HT-29 (cell line): ENCODE data around the gene TTC23L. TPM values are rescaled to one million over a fixed set of nuclear protein-coding genes. Genes with fewer than 3 reads are reported as not detected.

ENCODE experiments used
- DNase-seq: peaks from one replicate; pipeline ENCODE4 v3.0.0-alpha.2; 2015; ENCODE audit warnings: low spot score
- total RNA-seq: library from RNA; depleted of rRNA; stranded (reverse); fragments of >200 nt; shearing (Covaris generic); gene quantifications from 2 replicates; pipeline ENCODE4 v1.2.3, GENCODE V29; 2014

The TTC23L gene
- total RNA-seq, 1 experiment from 2014 or later = not detected

DNA sequence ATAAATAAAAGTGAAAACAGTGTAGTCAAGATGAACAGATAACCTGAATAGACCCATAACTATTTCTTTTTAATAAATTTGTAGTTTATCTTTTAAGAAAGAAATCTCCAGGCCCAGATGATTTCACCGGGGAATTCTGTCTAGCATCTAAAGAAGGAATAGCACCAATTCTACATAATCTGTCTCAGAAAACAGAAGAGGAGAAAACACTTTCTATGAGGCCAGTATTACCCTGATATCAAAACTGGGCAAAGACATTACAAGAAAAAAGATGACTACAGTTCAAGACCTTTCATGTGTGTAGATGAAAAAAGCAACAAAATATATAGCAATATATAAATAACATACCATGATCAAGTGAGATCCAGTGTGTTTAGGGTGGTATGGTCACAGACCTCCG, 31.4 kb downstream of the TTC23L start:
- no peak for DNase-seq

DNA sequence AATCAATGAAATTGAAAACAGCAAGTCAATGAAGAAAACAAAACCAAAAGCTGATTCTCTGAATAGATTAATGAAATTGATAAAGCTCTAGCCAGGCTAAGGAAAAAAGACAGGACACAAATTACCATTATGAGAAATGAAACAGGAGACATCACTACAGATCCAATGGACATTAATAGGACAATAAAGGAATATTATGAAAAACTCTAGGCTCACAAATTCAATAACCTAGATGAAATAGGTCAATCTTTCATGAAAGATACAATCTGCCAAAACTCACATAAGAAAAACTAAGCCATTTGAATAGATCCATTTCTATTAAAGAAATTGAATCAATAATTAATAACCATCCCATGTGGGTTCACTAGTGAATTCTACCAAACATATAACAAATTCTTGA, 37.3 kb downstream of the TTC23L start:
- no peak for DNase-seq

DNA sequence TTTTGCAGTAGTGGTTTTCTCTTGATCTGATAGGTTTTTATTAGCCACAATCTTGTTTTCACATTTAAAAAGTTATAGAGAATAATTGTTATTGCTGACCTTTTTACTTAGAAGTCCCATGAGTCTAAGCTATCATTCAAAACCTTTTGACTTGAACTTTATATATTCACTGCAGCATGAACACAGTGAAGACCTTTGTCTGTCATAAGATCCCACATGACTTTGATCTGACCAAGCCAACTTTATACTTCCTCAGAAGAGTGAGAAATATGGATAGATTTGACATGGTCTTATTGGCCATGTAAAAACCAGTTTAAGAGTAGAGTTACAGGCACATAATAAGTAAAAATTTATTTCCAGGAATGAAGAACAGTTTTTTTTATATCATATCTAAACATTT, 42.3 kb downstream of the TTC23L start:
- DNase-seq = no peak

DNA sequence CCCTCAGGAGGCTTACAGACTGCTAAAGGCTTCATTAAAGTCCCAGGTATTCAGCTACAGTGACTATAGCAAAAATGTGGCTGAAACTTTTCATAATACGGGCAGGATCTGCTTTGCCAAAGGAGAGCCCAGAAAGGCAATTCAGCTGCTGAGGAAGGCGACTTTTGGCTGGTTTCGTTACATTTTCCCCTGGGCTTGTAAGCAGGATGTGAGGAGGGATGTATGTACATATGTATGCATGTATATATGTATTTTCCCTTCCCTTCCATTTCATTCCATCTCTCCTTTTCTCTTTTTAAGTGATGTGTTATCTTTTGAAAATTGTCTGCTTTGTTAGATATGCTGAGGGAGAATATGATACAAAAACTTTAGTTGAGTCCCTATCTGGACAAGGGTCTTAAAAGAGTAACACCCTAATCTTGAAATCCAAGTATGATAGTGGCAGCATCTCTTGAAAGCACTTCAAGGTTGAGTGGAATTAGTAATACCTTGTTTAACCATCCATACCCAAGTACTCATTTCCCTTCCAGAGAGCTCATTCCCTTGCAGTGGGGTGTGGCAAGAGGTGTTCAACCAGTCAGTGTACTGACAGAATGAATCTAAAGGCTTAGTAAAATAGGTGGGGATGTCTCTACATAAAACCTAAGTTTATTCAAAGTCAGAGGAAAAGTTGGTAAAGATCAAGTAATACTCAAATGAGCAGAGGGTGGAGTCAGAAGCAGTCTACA, 47.6 kb downstream of the TTC23L start:
- no peak for DNase-seq

DNA sequence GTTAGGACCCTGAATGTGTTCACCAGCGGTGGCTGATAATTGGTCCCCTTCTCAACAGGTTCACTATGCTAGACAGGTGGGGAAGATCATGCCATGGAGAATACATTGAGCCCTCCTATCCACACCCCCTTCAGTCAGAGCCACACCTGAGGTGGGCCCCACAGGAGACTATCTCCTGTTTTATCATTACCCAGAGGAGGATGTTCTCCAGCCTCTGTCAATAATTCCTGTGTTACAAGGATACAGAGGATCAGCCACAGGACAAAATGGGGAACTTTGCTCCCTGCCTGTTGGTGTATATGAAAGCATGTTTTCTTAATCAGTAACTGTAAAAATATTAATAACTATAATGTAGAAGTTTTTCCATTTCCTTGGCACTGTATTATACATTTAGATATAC, 50.4 kb downstream of the TTC23L start:
- no peak for DNase-seq

GRCh38 chr5:34891981-34892380, 53.0 kb downstream of the TTC23L start:
- no peak for DNase-seq

DNA sequence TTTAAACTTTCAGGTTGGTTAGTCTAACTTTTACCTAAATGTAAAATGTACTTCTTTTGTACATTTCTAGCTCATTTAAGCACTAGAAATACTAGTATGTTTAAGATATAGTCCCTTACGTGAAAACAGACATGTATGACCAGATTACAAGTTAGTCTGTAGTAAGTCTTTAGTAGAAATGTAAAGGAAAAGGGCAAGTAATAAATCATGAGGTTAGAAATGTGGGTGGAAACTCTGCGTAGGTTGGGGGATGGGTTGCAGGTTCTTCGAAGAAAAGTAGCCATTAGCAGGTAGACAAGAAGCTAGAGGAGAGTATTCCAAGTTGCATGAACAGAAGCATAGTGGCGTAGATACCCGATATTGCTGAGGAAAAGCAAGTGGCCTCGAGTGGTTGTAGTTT, 53.5 kb downstream of the TTC23L start:
- no peak for DNase-seq

DNA sequence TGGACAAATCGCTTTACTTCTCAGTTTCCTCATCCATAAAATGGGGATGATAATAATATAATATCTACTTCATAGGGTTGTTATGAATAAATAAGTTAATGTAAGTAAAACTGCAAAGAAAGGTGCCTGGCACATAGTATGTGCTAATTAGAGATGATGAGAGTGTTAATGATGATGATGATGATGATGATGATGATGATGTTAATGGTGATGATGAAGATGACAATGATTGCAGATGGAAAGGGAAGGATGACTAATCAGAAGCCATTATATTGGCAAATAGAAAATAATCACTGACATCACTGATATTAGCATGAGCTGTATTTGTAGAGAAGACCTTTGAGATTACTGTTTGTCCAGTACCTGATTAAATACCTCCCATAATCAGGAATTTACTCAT, 55.8 kb downstream of the TTC23L start:
- DNase-seq = no peak

- DNase-seq = no peak
These were observed 56.9 kb downstream of the TTC23L start for GRCh38 chr5:34895641-34896419.

DNA sequence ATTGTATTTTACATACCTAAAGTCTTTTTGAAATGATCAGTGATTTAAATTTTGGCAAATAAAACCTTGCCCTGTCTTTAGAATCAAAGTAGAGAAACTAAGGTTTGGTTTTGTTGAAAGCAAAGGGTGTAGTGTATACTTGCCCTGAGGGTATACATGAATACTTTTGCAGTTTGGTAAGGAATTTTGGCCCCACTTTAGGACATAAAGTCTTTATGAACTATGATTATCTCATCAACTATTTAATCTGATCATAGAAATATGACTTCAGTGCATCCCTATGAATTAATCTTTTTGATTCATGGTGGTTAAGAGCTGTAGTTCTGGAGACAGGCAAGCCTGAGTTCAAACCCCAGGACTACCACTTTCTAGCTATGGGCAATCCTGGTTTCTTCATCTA, 58.7 kb downstream of the TTC23L start:
- no peak for DNase-seq

- DNase-seq = peak; percentile 86
These were observed 59.4 kb downstream of the TTC23L start for GRCh38 chr5:34898258-34898895.

- no peak for DNase-seq
These were observed 60.1 kb downstream of the TTC23L start for GRCh38 chr5:34899066-34899465.

DNA sequence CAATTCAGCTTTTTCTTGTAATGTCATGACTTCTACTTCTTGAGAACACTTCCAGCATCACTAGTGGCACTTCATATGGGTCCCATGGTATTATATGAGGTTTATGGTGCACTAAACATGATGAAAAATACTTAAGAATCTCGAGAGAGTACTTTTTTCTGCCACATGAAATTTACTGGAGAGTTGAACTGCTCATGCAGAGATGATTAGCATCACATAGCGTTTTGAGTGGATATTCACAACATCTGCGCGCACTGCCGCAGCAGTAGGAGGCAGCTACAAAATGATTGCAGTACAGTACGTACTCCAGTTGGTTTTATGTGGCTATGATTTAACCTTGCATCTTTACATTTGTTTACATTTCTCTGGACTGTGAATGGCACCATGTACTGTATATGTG, 61.7 kb downstream of the TTC23L start:
- no peak for DNase-seq

GRCh38 chr5:34903260-34903659, 64.3 kb downstream of the TTC23L start:
- DNase-seq = no peak

GRCh38 chr5:34905564-34905963, 66.6 kb downstream of the TTC23L start:
- peak; percentile 33 for DNase-seq

DNA sequence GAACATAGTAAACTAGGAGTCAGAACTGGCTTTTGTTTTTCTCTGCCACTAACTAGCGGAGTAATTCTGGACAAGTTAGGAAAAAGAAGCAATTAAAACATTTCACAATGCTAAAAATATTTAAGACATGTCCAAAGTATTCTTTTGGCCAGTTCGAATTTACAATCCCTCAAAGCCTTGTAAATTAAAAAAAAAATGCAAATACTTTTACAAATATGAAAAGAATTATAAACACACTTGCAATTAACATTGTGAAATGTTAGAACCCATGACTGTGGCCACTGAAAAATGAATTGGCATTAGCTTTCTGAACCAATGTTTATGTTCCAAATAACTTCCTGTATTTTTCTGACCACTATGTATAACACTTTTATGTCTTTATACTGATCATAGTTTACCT, 74.1 kb downstream of the TTC23L start:
- no peak for DNase-seq

GRCh38 chr5:34914671-34915138, 75.7 kb downstream of the TTC23L start:
- no peak for DNase-seq

DNA sequence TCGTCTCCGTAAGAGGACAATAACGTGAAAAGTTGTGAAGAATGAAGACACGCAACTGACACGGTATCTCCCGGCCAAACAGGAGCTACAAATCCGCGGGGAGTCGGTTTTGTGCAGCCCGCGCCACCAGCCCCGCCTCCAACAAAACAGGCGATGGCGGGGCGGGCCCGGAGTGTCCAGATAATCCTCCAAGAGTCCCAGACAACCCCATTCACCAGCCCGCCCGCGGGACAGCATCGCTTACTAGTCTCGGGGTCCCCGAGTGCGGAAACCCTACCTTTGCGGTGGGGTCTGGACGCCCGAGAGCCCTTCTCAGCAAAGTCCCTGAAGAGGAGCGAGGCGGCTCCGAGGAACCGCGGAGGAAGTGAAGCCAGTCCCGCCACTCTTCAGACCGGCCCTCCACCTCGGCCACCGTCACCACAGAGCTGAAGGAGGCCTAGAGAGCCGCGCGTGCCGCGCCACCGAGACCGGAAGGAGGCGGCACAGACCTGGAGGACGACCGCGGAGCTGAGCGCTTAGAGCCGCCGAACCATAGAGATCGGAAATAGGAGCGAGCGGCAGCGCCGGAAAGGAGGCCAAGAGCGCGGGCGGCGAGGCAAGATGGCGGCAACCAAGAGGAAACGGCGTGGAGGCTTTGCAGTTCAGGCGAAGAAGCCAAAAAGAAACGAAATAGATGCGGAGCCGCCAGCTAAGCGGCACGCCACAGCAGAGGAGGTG, 76.3 kb downstream of the TTC23L start, which contains the start of the genes BRIX1 and RAD1:
Gene BRIX1, plus strand, starts transcription at position 573 of the 717 bp plus-strand sequence. Its CDS starts 28 bp downstream, at position 601.
Gene RAD1, minus strand, starts transcription at position 366 of the 717 bp plus-strand sequence. CDS start 612 bp downstream, outside the sequence.
- DNase-seq = peak; percentile 99

GRCh38 chr5:34915856-34916192, 76.9 kb downstream of the TTC23L start:
- no peak for DNase-seq

- peak; percentile 45 for DNase-seq
These were observed 77.6 kb downstream of the TTC23L start for GRCh38 chr5:34916518-34916917.

GRCh38 chr5:34918025-34918424, 79.1 kb downstream of the TTC23L start:
- no peak for DNase-seq

- DNase-seq = no peak
These were observed 80.1 kb downstream of the TTC23L start for GRCh38 chr5:34919077-34919476.
